SK-N-MC (cell line): ENCODE measurements around the gene SLC17A3.

Experiments
- EZH2 ChIP-seq: fragments of 200-600 bp; sonication (generic); IDR thresholded peaks from one replicate; pipeline ENCODE4 v1.6.1; 2017; ENCODE audit warnings: antibody characterized with exemption
- POLR2AphosphoS5 ChIP-seq: IDR thresholded peaks from 2 replicates; pipeline ENCODE4 v1.6.1; 2012; ENCODE audit warnings: mild to moderate bottlenecking, low read depth, low read length, borderline replicate concordance

GRCh38 chr6:25918083-25918683 lies 44.1 kb upstream of the SLC17A3 start:
- TF ChIP-seq EZH2 (no peak), POLR2AphosphoS5 (no peak)
